Chondrocyte (in vitro differentiated cells): ENCODE results near the gene LIMK2. TPM values are rescaled to one million over a fixed set of nuclear protein-coding genes. Genes with fewer than 3 reads are reported as not detected.
"Not testable (repeated sequence)": the region's sequence is repeated elsewhere in the genome, so short reads cannot be mapped to it uniquely, and the experiment has no call there.

Experiments
- DNase-seq: peaks from one replicate; pipeline ENCODE4 v3.0.0; 2021; ENCODE audit warnings: mixed read lengths, low spot score
- H3K27ac Mint-ChIP-seq: one replicate; pipeline ENCODE4 v1.8.0; 2021; ENCODE audit warnings: mild to moderate bottlenecking, moderate library complexity, mixed read lengths; ENCODE audit not compliant: unreplicated experiment
- H3K27me3 Mint-ChIP-seq: 2 replicates; pipeline ENCODE4 v1.8.0; 2021; ENCODE audit warnings: low read depth, mixed read lengths
- H3K36me3 Mint-ChIP-seq: 2 replicates; pipeline ENCODE4 v1.8.0; 2021; ENCODE audit warnings: low read depth, mixed read lengths
- H3K4me1 Mint-ChIP-seq: 2 replicates; pipeline ENCODE4 v1.8.0; 2021; ENCODE audit warnings: low read depth, mild to moderate bottlenecking, mixed read lengths
- H3K4me3 Mint-ChIP-seq: one replicate; pipeline ENCODE4 v1.8.0; 2021; ENCODE audit warnings: mild to moderate bottlenecking, moderate library complexity, mixed read lengths; ENCODE audit not compliant: unreplicated experiment
- H3K9me3 Mint-ChIP-seq: 2 replicates; pipeline ENCODE4 v1.8.0; 2021; ENCODE audit warnings: low read depth, mixed read lengths
- CTCF ChIP-seq: fragments of 200-600 bp; sonication (generic); IDR thresholded peaks from 2 replicates; pipeline ENCODE4 v1.5.0; 2021; ENCODE audit warnings: antibody characterized with exemption, mild to moderate bottlenecking, moderate library complexity
- total RNA-seq: library from RNA; stranded (reverse); gene quantifications from 3 replicates; pipeline ENCODE4 v1.2.1, GENCODE V29; 2021

Gene LIMK2
- total RNA-seq, 1 donor from 2014 or later: 58.6 TPM

GRCh38 chr22:31243339-31244045 is 31.4 kb downstream of the LIMK2 start:
- Mint-ChIP-seq H3K9me3 (no peaks in the 10 kb centered on the region), H3K36me3 (no peaks in the 10 kb centered on the region), H3K27me3 (no peaks in the 10 kb centered on the region), H3K27ac (peak overlapping the region; percentile 98), H3K4me1 (peaks cover 75% of the 10 kb centered on the region), H3K4me3 (no peak overlapping the region)
- DNase-seq: no peak
- peak; percentile 17 for TF ChIP-seq CTCF

DNA sequence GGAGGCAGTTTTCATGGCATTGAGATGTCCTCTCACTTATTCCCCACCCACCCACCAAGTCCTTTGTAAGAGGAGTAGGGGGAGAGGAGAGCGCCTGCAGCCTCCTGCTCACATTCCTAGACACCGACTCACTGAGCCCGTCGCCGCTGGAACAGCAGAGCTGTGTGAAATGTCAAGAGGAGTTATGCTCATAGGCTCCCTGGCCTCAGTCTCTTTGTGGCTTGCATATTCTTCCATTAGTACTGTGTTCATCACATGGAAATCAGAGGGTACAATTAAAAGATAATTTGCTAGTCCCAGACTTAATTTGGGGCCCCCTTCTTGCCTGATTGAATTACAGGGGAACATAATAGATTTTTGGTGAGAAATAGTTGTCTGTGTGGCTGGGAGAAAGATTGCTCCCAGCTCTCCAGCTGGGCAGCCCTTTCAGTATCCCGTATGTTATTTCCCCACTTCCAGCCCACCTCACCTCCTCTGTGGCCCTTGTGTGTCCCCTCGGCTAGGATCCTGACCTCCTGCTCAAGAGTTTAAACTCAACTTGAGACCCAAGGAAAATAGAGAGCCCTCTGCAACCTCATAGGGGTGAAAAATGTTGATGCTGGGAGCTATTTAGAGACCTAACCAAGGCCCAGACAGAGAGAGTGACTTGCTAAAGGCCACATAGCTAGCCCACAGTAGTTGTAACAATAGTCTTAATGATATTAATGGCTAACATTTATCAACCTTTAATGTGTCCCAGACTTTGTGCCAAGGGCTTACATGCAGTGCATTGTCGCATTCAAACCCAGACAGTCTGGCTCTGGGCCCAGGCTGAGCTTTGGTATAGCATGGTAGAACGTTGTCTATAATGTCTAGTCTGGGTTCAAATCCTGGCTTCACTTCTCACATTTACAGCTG is 32.2 kb downstream of the LIMK2 start:
- no peaks in the 10 kb centered on the region for H3K9me3 Mint-ChIP-seq

GRCh38 chr22:31244943-31245451 is 32.9 kb downstream of the LIMK2 start:
- H3K27ac Mint-ChIP-seq: peak overlapping the region; percentile 98
- H3K9me3 Mint-ChIP-seq: no peaks in the 10 kb centered on the region
- peaks cover 83% of the 10 kb centered on the region for H3K4me1 Mint-ChIP-seq
- no peak overlapping the region for H3K4me3 Mint-ChIP-seq
- H3K36me3 Mint-ChIP-seq: no peaks in the 10 kb centered on the region
- DNase-seq: no peak
- no peak for TF ChIP-seq CTCF
- no peaks in the 10 kb centered on the region for H3K27me3 Mint-ChIP-seq

More for the DNA sequence above, 32.2 kb downstream of the LIMK2 start:
- no peak for TF ChIP-seq CTCF
- Mint-ChIP-seq H3K36me3 (no peaks in the 10 kb centered on the region), H3K4me1 (peaks cover 83% of the 10 kb centered on the region), H3K27me3 (no peaks in the 10 kb centered on the region), H3K27ac (peak overlapping the region; percentile 98), H3K4me3 (no peak overlapping the region)
- peak; percentile 96 for DNase-seq

DNA sequence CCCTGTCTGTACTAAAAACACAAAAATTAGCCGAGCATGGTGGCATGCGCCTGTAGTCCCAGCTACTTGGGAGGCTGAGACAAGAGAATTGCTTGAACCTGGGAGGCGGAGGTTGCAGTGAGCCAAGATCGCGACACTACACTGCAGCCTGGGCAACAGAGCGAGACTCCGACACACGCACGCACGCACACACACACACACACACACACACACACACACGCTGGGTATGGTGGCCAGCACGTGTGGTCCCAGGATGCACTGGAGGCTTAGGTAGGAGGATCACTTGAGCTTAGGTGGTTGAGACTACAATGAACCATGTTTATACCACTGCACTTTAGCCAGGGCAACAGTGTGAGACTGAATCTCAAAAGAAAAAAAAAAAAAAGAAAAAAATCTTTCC is 33.9 kb downstream of the LIMK2 start:
- Mint-ChIP-seq H3K27ac (peak overlapping the region; percentile 61), H3K4me1 (peaks cover 83% of the 10 kb centered on the region)
- H3K27me3 Mint-ChIP-seq, DNase-seq, H3K4me3 Mint-ChIP-seq, H3K36me3 Mint-ChIP-seq, H3K9me3 Mint-ChIP-seq: not testable (repeated sequence)

- Mint-ChIP-seq H3K27ac (no peak overlapping the region), H3K9me3 (no peaks in the 10 kb centered on the region), H3K4me3 (no peak overlapping the region), H3K36me3 (no peaks in the 10 kb centered on the region), H3K27me3 (no peaks in the 10 kb centered on the region), H3K4me1 (peaks cover 83% of the 10 kb centered on the region)
- no peak for TF ChIP-seq CTCF
- no peak for DNase-seq
Measured at GRCh38 chr22:31246687-31247086, 34.6 kb downstream of the LIMK2 start.
